ENCODE measurements around the gene SYCP2L. TPM values are rescaled to one million over a fixed set of nuclear protein-coding genes. Genes with fewer than 3 reads are reported as not detected.

Gene SYCP2L
- total RNA-seq, 2 donors from 2014 or later, result 0.11 TPM; not detected in 1

Other genes with a start within 250 kb of the SYCP2L start
- under 1 TPM; 0.69 to 0.99 TPM for gene C6orf52, start 192.4 kb upstream of the SYCP2L start, total RNA-seq
- gene PAK1IP1, start 192.1 kb upstream of the SYCP2L start, total RNA-seq, result 10 to 100 TPM in 1 of 2 donors, 1 to 10 TPM in 1; 6.6 to 16.3 TPM
- gene TMEM14C, start 164.0 kb upstream of the SYCP2L start, total RNA-seq, result 10 to 100 TPM; 63.4 to 86.8 TPM
- 10 to 100 TPM; 58.7 to 73.3 TPM for gene TMEM14B, start 139.2 kb upstream of the SYCP2L start, total RNA-seq
- gene MAK, start 48.5 kb upstream of the SYCP2L start, total RNA-seq, result not detected
- gene GCM2, start 5.0 kb upstream of the SYCP2L start, total RNA-seq, result not detected
- gene ELOVL2, start 157.3 kb downstream of the SYCP2L start, total RNA-seq, result under 1 TPM; 0.05 to 0.11 TPM
- 1 to 10 TPM; 6.3 to 8.0 TPM for gene SMIM13, start 206.8 kb downstream of the SYCP2L start, total RNA-seq
- gene ERVFRD-1, start 224.7 kb downstream of the SYCP2L start, total RNA-seq, result under 1 TPM in 1 of 2 donors, not detected in 1; 0.10 TPM